Activated CD4-positive, alpha-beta T cell treated with anti-CD3 and anti-CD28 coated beads, Interleukin-2, amount 10 ng/mL, durations not matched to agents 24 days and 14 days (primary cell): ENCODE measurements around the gene KRTAP8-1. TPM values are rescaled to one million over a fixed set of nuclear protein-coding genes. Genes with fewer than 3 reads are reported as not detected.
A peak's percentile ranks its signal among the peaks of the same experiment; 100 is the strongest.

ENCODE experiments used
- DNase-seq: peaks from one replicate; pipeline ENCODE4 v3.0.0; 2022
- H3K27ac Mint-ChIP-seq: one replicate; pipeline ENCODE4 v1.8.0; 2022; ENCODE audit warnings: mild to moderate bottlenecking, mixed read lengths
- H3K27me3 Mint-ChIP-seq: one replicate; pipeline ENCODE4 v1.8.0; 2022; ENCODE audit warnings: mixed read lengths
- H3K36me3 Mint-ChIP-seq: one replicate; pipeline ENCODE4 v1.8.0; 2022; ENCODE audit warnings: low read depth, mild to moderate bottlenecking, mixed read lengths
- H3K4me1 Mint-ChIP-seq: one replicate; pipeline ENCODE4 v1.8.0; 2021; ENCODE audit warnings: mixed read lengths
- H3K4me3 Mint-ChIP-seq: one replicate; pipeline ENCODE4 v1.8.0; 2022; ENCODE audit warnings: mild to moderate bottlenecking, moderate library complexity, mixed read lengths
- H3K9me3 Mint-ChIP-seq: one replicate; pipeline ENCODE4 v1.8.0; 2021; ENCODE audit warnings: mixed read lengths
- intact Hi-C: fragments of 100-400 bp; cut with micrococcal nuclease; formaldehyde crosslinking; loops from one replicate; pipeline ENCODE4 v1.15.1; 2023
- total RNA-seq: library from RNA; stranded (reverse); gene quantifications from 2 replicates; pipeline ENCODE4 v1.2.3, GENCODE V29; 2022

The KRTAP8-1 gene
- not detected in 2 replicates for total RNA-seq

- peaks cover 8% of the 10 kb centered on the region for H3K27me3 Mint-ChIP-seq
- intact Hi-C loops, result no loop called here
- no peak within 1 kb of the TSS for H3K27ac Mint-ChIP-seq
- H3K4me1 Mint-ChIP-seq, result no peaks in the 10 kb centered on the region
- no peaks in the 10 kb centered on the region for H3K36me3 Mint-ChIP-seq
- H3K9me3 Mint-ChIP-seq, result no peaks in the 10 kb centered on the region
- no peak within 1 kb of the TSS for H3K4me3 Mint-ChIP-seq
- no peak for DNase-seq
Observed at GRCh38 chr21:30813174-30813573, at the start of gene KRTAP8-1. TSS of gene KRTAP8-1 (minus strand) at chr21:30813274. CDS start at chr21:30813220, 54 bp downstream.

- Mint-ChIP-seq H3K4me3 (no peak overlapping the region), H3K9me3 (no peaks in the 10 kb centered on the region), H3K27ac (no peak overlapping the region), H3K4me1 (no peaks in the 10 kb centered on the region), H3K36me3 (no peaks in the 10 kb centered on the region), H3K27me3 (peaks cover 3% of the 10 kb centered on the region)
- no peak for DNase-seq
- intact Hi-C loops, result no loop called here
Observed at GRCh38 chr21:30847627-30848500, 34.8 kb upstream of the KRTAP8-1 start.

GRCh38 chr21:30842990-30843389 is 29.9 kb upstream of the KRTAP8-1 start:
- no peaks in the 10 kb centered on the region for H3K4me1 Mint-ChIP-seq

GRCh38 chr21:30839304-30839703 is 26.2 kb upstream of the KRTAP8-1 start:
- Mint-ChIP-seq H3K9me3 (no peaks in the 10 kb centered on the region), H3K4me3 (no peak overlapping the region), H3K36me3 (no peaks in the 10 kb centered on the region), H3K27me3 (peaks cover 4% of the 10 kb centered on the region), H3K27ac (no peak overlapping the region), H3K4me1 (no peaks in the 10 kb centered on the region)
- DNase-seq, result peak; percentile 72
- intact Hi-C loops, result loop anchor here (2.0 to 10.0 kb wide), 2 partner anchors 247 to 765 kb away; no protein-coding TSS in a partner anchor

More at GRCh38 chr21:30842990-30843389, 29.9 kb upstream of the KRTAP8-1 start:
- Mint-ChIP-seq H3K9me3 (no peaks in the 10 kb centered on the region), H3K36me3 (no peaks in the 10 kb centered on the region), H3K4me3 (no peak overlapping the region), H3K27me3 (peaks cover 4% of the 10 kb centered on the region), H3K27ac (no peak overlapping the region)
- intact Hi-C loops, result no loop called here
- DNase-seq, result no peak

- intact Hi-C loops, result loop anchor here (2.0 to 10.0 kb wide), 2 partner anchors 248 to 766 kb away; no protein-coding TSS in a partner anchor
Observed at GRCh38 chr21:30838536-30838935, 25.5 kb upstream of the KRTAP8-1 start.

GRCh38 chr21:30831194-30831765 is 18.2 kb upstream of the KRTAP8-1 start:
- intact Hi-C loops, result loop anchor here (2.0 to 10.0 kb wide), 2 partner anchors 256 to 774 kb away; no protein-coding TSS in a partner anchor
- Mint-ChIP-seq H3K9me3 (peaks cover 4% of the 10 kb centered on the region), H3K27ac (no peak overlapping the region), H3K27me3 (peaks cover 7% of the 10 kb centered on the region), H3K4me1 (no peaks in the 10 kb centered on the region), H3K4me3 (no peak overlapping the region), H3K36me3 (no peaks in the 10 kb centered on the region)
- peak; percentile 78 for DNase-seq

More at GRCh38 chr21:30838536-30838935, 25.5 kb upstream of the KRTAP8-1 start:
- no peak for DNase-seq
- H3K27me3 Mint-ChIP-seq, result peaks cover 5% of the 10 kb centered on the region
- H3K27ac Mint-ChIP-seq, result no peak overlapping the region
- H3K9me3 Mint-ChIP-seq, result no peaks in the 10 kb centered on the region
- H3K36me3 Mint-ChIP-seq, result no peaks in the 10 kb centered on the region
- no peaks in the 10 kb centered on the region for H3K4me1 Mint-ChIP-seq
- no peak overlapping the region for H3K4me3 Mint-ChIP-seq

- no peak for DNase-seq
- H3K36me3 Mint-ChIP-seq, result no peaks in the 10 kb centered on the region
- peaks cover 7% of the 10 kb centered on the region for H3K27me3 Mint-ChIP-seq
- no peaks in the 10 kb centered on the region for H3K4me1 Mint-ChIP-seq
- H3K4me3 Mint-ChIP-seq, result no peak within 1 kb of the TSS
- intact Hi-C loops, result loop anchor here (2.0 to 10.0 kb wide), 2 partner anchors 257 to 775 kb away; no protein-coding TSS in a partner anchor
- H3K9me3 Mint-ChIP-seq, result peaks cover 4% of the 10 kb centered on the region
- H3K27ac Mint-ChIP-seq, result no peak within 1 kb of the TSS
Observed at GRCh38 chr21:30829659-30830058, 16.6 kb upstream of the KRTAP8-1 start, which contains the start of gene KRTAP7-1. TSS of gene KRTAP7-1 (minus strand) at chr21:30829759. CDS start at chr21:30829698, 61 bp downstream.

GRCh38 chr21:30818837-30819610 is 6.0 kb upstream of the KRTAP8-1 start:
- intact Hi-C loops, result no loop called here
- Mint-ChIP-seq H3K9me3 (peaks cover 4% of the 10 kb centered on the region), H3K36me3 (no peaks in the 10 kb centered on the region), H3K27me3 (peaks cover 7% of the 10 kb centered on the region), H3K4me3 (no peak overlapping the region), H3K27ac (no peak overlapping the region), H3K4me1 (no peaks in the 10 kb centered on the region)
- DNase-seq, result no peak

- no peaks in the 10 kb centered on the region for H3K36me3 Mint-ChIP-seq
Observed at GRCh38 chr21:30800605-30801004, 12.5 kb downstream of the KRTAP8-1 start.

GRCh38 chr21:30793581-30794314 is 19.3 kb downstream of the KRTAP8-1 start:
- Mint-ChIP-seq H3K27me3 (peaks cover 5% of the 10 kb centered on the region), H3K27ac (no peak overlapping the region), H3K9me3 (no peaks in the 10 kb centered on the region), H3K4me3 (no peak overlapping the region), H3K36me3 (no peaks in the 10 kb centered on the region), H3K4me1 (no peaks in the 10 kb centered on the region)
- DNase-seq, result no peak
- intact Hi-C loops, result no loop called here

More at GRCh38 chr21:30800605-30801004, 12.5 kb downstream of the KRTAP8-1 start:
- no peak for DNase-seq
- Mint-ChIP-seq H3K4me3 (no peak overlapping the region), H3K27ac (no peak overlapping the region), H3K9me3 (peaks cover 3% of the 10 kb centered on the region), H3K4me1 (no peaks in the 10 kb centered on the region), H3K27me3 (peaks cover 1% of the 10 kb centered on the region)
- intact Hi-C loops, result no loop called here

- Mint-ChIP-seq H3K27ac (no peak overlapping the region), H3K9me3 (no peaks in the 10 kb centered on the region), H3K4me3 (no peak overlapping the region), H3K36me3 (no peaks in the 10 kb centered on the region), H3K27me3 (peaks cover 1% of the 10 kb centered on the region), H3K4me1 (no peaks in the 10 kb centered on the region)
- no peak for DNase-seq
- intact Hi-C loops, result no loop called here
Observed at GRCh38 chr21:30779249-30779648, 33.8 kb downstream of the KRTAP8-1 start.

- DNase-seq, result no peak
- no peak overlapping the region for H3K4me3 Mint-ChIP-seq
- H3K9me3 Mint-ChIP-seq, result no peaks in the 10 kb centered on the region
- H3K27ac Mint-ChIP-seq, result no peak overlapping the region
- no peaks in the 10 kb centered on the region for H3K36me3 Mint-ChIP-seq
- no peaks in the 10 kb centered on the region for H3K4me1 Mint-ChIP-seq
- intact Hi-C loops, result no loop called here
- H3K27me3 Mint-ChIP-seq, result peaks cover 2% of the 10 kb centered on the region
Observed at GRCh38 chr21:30769724-30770431, 43.2 kb downstream of the KRTAP8-1 start.
